Measurements from ENCODE around the gene ANAPC2.

Gene ANAPC2

GRCh38 chr9:137167747-137168572 is 20.4 kb downstream of the ANAPC2 start:
- Mint-ChIP-seq H3K4me3 (no peak overlapping the region), H3K36me3 (no peaks in the 10 kb centered on the region), H3K27ac (no peak overlapping the region), H3K9me3 (no peaks in the 10 kb centered on the region), H3K4me1 (peaks cover 6% of the 10 kb centered on the region), H3K27me3 (peaks cover 17% of the 10 kb centered on the region)

- Mint-ChIP-seq H3K9me3 (no peaks in the 10 kb centered on the region), H3K36me3 (no peaks in the 10 kb centered on the region), H3K4me1 (peaks cover 6% of the 10 kb centered on the region), H3K27ac (no peak overlapping the region), H3K27me3 (peaks cover 19% of the 10 kb centered on the region), H3K4me3 (no peak overlapping the region)
These were observed 21.0 kb downstream of the ANAPC2 start for GRCh38 chr9:137167277-137167746.

GRCh38 chr9:137166380-137167229 is 21.8 kb downstream of the ANAPC2 start:
- H3K27ac Mint-ChIP-seq: no peak overlapping the region
- H3K27me3 Mint-ChIP-seq: peaks cover 21% of the 10 kb centered on the region
- H3K4me1 Mint-ChIP-seq: peaks cover 6% of the 10 kb centered on the region
- H3K9me3 Mint-ChIP-seq: no peaks in the 10 kb centered on the region
- no peaks in the 10 kb centered on the region for H3K36me3 Mint-ChIP-seq
- H3K4me3 Mint-ChIP-seq: peak overlapping the region; percentile 19

DNA sequence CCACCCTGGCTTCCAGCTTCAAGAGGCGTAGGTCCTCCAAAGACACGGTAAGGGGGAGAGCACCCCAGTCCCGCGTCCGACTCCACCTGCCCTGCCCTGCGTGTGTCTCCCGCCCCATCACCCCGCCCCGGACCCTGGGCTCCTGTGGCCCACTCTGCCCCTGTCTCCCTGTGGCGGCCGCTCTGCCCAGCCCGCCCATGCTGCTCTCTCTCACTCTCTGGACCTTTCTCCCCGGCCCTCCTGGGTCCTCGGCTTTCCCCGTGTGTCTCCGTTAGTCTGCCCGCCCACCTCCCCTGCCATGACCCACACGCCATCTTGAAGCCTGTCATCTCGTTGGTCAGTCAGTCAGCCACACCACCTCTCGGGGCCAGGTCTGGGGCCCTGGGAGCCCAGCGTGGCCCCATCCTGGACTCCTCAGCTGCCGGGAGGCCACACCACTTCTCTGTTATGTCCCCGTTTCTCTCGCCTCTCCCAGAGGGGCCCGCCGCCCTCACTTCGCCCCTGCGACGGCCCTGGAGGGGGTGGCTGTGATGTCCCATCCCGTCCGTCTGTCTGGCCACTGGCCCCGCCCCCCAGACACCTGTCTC is 23.0 kb downstream of the ANAPC2 start:
- Mint-ChIP-seq H3K27ac (no peak overlapping the region), H3K27me3 (peaks cover 22% of the 10 kb centered on the region), H3K36me3 (no peaks in the 10 kb centered on the region), H3K4me1 (peaks cover 6% of the 10 kb centered on the region), H3K4me3 (no peak overlapping the region), H3K9me3 (no peaks in the 10 kb centered on the region)

DNA sequence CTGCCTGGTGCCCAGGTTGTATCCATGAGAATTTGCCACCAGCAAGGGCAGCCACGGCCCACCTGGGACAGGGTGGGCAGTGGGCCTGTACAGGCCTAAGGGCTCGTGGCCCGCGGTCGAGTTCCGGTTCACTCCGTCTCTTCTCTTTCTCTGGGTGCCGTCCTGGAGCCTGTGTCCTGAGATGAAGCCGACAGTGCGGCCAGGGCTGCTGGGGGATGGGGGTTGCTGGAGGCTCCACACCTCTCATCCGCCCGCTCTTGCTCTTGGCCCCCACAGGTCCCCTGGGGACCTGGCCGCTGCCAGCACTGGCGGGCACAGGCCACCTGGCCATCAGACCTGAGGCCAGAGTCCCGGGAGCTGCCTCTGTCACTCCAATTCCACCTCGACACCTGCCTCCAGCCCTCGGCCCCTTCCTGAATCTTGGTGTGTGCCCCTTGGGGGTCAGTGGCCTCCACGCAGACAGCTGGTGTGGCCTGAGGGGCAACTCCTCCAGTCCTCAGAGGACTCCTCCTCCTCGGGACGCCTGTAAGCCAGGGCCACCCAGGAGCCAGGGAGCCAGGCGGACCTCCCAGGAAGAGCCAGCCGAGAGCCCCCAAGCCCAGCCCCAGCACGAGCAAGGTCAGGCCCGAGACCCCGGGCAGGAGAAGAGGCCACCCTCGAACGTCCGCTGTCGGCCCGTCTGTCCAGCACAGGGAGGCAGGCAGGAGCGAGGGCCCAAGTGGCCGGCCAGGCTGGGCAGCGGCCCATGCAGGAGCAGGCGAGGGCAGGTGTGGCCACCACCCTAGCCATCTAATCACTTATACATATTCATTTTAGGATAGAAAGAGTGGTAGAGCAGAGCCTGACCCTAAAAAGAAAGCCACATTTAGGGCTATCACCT is 23.8 kb downstream of the ANAPC2 start:
- no peaks in the 10 kb centered on the region for H3K36me3 Mint-ChIP-seq
- H3K27me3 Mint-ChIP-seq: peaks cover 26% of the 10 kb centered on the region
- no peaks in the 10 kb centered on the region for H3K9me3 Mint-ChIP-seq
- peaks cover 6% of the 10 kb centered on the region for H3K4me1 Mint-ChIP-seq
- no peak overlapping the region for H3K4me3 Mint-ChIP-seq
- no peak overlapping the region for H3K27ac Mint-ChIP-seq

DNA sequence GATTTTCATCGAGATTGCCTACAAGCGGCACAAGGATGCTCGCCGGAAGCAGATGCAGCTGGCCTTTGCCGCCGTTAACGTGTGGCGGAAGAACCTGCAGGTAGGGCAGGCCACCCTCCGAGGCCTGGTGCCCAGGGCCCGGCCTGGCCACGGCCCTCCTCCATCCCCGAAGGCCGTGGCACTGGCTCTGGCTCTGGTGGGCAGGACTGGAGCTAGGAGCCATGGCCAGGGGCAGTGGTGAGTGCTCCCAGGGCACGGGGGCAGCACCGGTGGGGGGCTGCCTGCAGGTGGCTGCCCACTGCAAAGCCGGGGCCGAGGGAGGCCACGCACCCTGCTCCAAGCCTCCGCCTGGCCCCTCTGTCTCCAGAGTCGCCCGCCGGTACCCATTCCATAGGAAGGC is 24.6 kb downstream of the ANAPC2 start:
- H3K27me3 Mint-ChIP-seq: peaks cover 32% of the 10 kb centered on the region
- peaks cover 12% of the 10 kb centered on the region for H3K4me1 Mint-ChIP-seq

DNA sequence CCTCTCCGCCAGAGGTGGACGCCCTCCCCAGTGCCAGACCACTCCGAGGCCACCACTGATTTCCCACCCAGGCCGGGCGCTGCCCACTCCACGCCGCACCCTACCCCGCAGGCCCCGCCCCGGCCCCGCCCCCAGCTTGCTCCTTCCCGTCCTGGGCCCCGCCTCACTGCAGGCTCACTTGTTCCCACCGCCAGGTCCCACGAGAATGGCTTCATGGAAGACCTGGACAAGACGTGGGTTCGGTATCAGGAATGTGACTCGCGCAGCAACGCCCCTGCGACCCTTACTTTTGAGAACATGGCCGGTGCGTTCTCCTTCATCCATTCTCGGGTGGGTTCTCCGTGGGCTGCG is 25.0 kb downstream of the ANAPC2 start:
- no peaks in the 10 kb centered on the region for H3K36me3 Mint-ChIP-seq
- peaks cover 13% of the 10 kb centered on the region for H3K4me1 Mint-ChIP-seq
- H3K27me3 Mint-ChIP-seq: peaks cover 32% of the 10 kb centered on the region
- H3K9me3 Mint-ChIP-seq: no peaks in the 10 kb centered on the region
- H3K27ac Mint-ChIP-seq: no peak overlapping the region
- peak overlapping the region; percentile 19 for H3K4me3 Mint-ChIP-seq

More for the DNA sequence above, 24.6 kb downstream of the ANAPC2 start:
- no peaks in the 10 kb centered on the region for H3K9me3 Mint-ChIP-seq
- H3K36me3 Mint-ChIP-seq: no peaks in the 10 kb centered on the region
- H3K27ac Mint-ChIP-seq: no peak overlapping the region
- peak overlapping the region; percentile 19 for H3K4me3 Mint-ChIP-seq

- Mint-ChIP-seq H3K27ac (no peak overlapping the region), H3K27me3 (peaks cover 36% of the 10 kb centered on the region), H3K9me3 (no peaks in the 10 kb centered on the region), H3K4me3 (no peak overlapping the region), H3K36me3 (no peaks in the 10 kb centered on the region), H3K4me1 (peaks cover 18% of the 10 kb centered on the region)
These were observed 25.6 kb downstream of the ANAPC2 start for GRCh38 chr9:137162505-137163364.

GRCh38 chr9:137161558-137162486 is 26.5 kb downstream of the ANAPC2 start:
- Mint-ChIP-seq H3K9me3 (no peaks in the 10 kb centered on the region), H3K36me3 (no peaks in the 10 kb centered on the region), H3K27me3 (peaks cover 36% of the 10 kb centered on the region), H3K4me1 (peaks cover 18% of the 10 kb centered on the region), H3K4me3 (no peak overlapping the region), H3K27ac (no peak overlapping the region)

GRCh38 chr9:137160716-137161557 is 27.4 kb downstream of the ANAPC2 start:
- H3K9me3 Mint-ChIP-seq: no peaks in the 10 kb centered on the region
- H3K4me1 Mint-ChIP-seq: peaks cover 14% of the 10 kb centered on the region
- no peak overlapping the region for H3K4me3 Mint-ChIP-seq
- peaks cover 34% of the 10 kb centered on the region for H3K27me3 Mint-ChIP-seq
- H3K27ac Mint-ChIP-seq: no peak overlapping the region
- no peaks in the 10 kb centered on the region for H3K36me3 Mint-ChIP-seq

- H3K9me3 Mint-ChIP-seq: no peaks in the 10 kb centered on the region
- H3K27ac Mint-ChIP-seq: peak overlapping the region; percentile 55
- H3K4me1 Mint-ChIP-seq: peaks cover 14% of the 10 kb centered on the region
- H3K4me3 Mint-ChIP-seq: no peak overlapping the region
- peaks cover 30% of the 10 kb centered on the region for H3K27me3 Mint-ChIP-seq
- H3K36me3 Mint-ChIP-seq: no peaks in the 10 kb centered on the region
These were observed 28.3 kb downstream of the ANAPC2 start for GRCh38 chr9:137160054-137160425.

- Mint-ChIP-seq H3K27me3 (peaks cover 34% of the 10 kb centered on the region), H3K9me3 (no peaks in the 10 kb centered on the region), H3K36me3 (no peaks in the 10 kb centered on the region), H3K27ac (peak overlapping the region; percentile 55), H3K4me3 (no peak overlapping the region), H3K4me1 (peaks cover 14% of the 10 kb centered on the region)
These were observed 29.0 kb downstream of the ANAPC2 start for GRCh38 chr9:137159105-137160053.
